CD4-positive, alpha-beta T cell treated with Interleukin-21 for 1 hour (primary cell): ENCODE measurements around the gene NFAT5.
A peak's percentile ranks its signal among the peaks of the same experiment; 100 is the strongest.
"Not testable (repeated sequence)": the region's sequence is repeated elsewhere in the genome, so short reads cannot be mapped to it uniquely, and the experiment has no call there.

Experiments
- DNase-seq: peaks from one replicate; pipeline ENCODE4 v3.0.0-alpha.2; 2020

Gene NFAT5

DNA sequence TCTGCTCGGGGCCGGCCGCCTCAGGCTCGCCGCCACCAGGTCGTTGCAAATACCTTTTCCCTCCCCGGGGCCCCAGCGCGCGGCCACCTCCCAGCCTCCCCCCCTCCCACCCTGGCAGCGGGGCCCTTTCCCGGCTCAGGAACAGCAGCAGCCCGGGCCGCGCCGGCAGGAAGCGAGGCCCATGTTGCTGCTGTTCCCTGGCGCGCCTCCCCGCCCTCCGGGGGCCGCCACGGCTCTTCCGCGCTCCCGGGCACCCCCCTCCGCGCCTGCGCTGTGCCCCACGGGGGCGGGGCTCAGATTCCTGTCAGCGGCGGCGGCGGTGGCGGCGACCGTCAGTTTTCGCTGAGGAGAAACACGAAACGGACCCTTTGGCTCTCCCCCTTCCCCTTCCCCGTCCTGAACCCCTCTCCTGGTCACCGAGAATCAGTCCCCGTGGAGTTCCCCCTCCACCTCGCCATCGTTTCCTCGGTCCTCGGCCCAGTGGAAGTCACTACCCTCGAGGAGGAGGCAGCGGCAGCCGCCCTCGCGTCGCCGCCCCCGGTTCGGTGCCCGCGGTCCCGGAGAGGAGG is at the start of gene NFAT5:
Gene NFAT5 (plus strand): TSS at position 296 of the 569 bp plus-strand sequence. CDS start 336 bp downstream, outside the sequence.
- peak; percentile 91 for DNase-seq

DNA sequence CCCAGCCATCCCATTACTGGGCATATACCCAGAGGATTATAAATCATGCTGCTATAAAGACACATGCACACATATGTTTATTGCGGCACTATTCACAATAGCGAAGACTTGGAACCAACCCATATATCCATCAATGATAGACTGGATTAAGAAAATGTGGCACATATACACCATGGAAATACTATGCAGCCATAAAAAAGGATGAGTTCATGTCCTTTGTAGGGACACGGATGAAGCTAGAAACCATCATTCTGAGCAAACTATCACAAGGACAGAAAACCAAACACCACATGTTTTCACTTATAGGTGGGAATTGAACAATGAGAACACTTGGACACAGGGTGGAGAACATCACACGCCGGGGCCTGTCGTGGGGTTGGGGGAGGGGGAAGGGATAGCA is 47.9 kb upstream of the NFAT5 start:
- not testable (repeated sequence) for DNase-seq

DNA sequence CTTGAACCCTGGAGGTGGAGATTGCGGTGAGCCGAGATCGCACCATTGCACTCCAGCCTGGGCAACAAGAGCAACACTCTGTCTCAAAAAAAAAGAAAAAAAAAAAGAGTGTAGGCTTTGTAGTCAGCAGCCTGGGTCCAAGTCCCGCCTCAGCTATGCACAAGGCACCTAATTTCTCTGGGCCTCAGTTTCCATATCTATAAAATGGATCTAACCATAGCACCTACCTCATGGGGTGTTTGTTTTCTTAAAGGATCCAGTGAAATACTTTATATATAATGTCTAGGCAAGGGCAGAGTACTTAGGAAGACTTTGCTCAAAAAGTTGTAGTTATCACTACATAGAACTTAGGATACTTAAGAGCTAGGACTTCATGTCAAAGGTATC is 45.4 kb upstream of the NFAT5 start:
- DNase-seq = no peak

GRCh38 chr16:69520800-69521602 is 44.8 kb upstream of the NFAT5 start:
- no peak for DNase-seq

GRCh38 chr16:69522041-69522578 is 43.7 kb upstream of the NFAT5 start:
- DNase-seq = no peak

DNA sequence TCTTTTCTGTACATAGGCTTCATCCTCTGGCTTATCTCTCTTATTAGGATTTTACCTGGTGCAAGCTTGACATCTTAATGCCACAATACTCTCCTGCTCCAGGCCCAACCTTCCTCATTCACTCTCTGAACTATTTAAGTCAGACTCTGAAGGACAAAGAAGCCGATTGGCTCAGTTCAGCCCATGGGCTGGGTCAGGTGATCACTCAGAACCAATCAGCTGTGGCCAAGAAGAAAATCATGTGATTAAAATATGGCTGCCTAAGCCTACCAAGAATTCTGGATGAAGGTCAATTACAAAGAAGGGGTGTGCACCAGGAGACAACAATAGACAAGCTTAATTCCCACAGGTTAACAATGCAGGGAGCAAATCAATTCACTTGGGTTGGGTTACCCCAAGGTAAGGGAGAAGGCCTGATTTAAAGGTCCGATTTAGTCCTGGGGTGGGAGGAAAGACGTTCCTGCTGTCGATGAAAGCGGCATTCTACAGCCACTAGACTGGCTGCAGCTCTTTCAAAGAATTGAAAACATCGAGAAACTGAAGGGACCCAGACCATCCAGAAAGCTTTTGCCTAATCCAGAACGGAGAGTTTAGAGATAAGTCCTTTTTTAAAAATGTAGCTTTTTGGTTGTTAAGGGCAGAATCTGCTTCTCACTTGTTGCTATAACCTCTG is 42.9 kb upstream of the NFAT5 start:
- no peak for DNase-seq

- DNase-seq = no peak
Observed at GRCh38 chr16:69523566-69524305, 42.0 kb upstream of the NFAT5 start.

DNA sequence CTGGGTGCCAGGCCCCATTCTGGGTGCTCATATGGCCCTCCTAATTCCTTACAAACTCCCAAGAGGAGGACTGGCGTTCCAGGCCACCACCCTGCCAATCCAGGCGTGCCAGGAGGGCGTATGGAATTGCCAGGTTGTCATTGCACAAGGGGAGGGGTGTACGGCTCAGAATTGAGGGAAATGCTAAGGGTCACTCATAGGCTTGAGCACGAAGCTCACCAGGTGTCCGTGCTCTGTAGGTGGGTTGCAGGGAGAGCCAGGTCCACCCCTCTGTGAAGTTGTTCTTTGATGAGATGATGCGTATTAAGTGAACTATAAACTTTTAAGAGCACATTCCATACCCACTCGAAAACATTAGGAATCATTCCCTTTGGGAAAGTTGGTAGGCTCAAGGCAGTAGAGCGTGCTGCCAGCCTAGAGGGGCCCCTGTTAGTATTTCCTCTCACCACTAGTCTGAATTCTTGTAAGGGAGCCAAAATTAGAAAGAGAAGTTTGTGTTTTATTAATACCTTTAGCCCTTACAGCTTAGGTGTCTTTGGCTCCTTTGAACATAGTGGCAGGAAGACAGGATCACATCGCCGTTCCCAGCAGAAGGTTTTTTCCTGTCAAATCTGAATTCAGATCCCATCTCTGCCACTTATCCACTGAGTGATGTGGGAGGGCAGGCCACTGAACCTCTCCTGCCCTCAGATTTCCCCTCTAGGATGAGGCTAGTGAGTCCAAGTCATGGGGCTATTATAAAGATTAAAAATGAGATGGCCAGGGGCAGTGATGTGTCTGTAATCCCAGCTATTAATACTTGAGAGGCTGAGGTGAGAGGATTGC is 38.7 kb upstream of the NFAT5 start:
- no peak for DNase-seq

- DNase-seq = no peak
Observed at GRCh38 chr16:69531988-69532387, 33.8 kb upstream of the NFAT5 start.

GRCh38 chr16:69532641-69533455 is 32.9 kb upstream of the NFAT5 start:
- DNase-seq = no peak

DNA sequence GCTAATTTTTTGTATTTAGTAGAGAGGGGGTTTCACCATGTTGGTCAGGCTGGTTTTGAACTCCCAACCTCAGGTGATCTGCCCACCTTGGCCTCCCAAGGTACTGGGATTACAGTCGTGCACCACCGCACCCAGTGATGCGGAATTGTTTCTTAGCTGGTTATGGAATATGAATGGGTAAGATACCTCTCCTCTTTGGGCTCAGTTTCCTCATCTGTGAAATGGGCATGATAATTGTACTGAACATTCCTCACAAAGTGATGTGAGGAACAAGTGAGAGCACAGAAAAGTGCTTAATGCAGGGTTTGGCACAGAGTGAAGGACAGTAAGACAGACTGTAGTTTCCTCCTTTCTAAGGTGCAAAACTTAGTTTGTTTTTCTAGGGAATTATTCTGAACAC is 31.0 kb upstream of the NFAT5 start:
- DNase-seq = no peak

GRCh38 chr16:69535123-69536050 is 30.4 kb upstream of the NFAT5 start:
- DNase-seq = no peak

GRCh38 chr16:69537706-69538080 is 28.1 kb upstream of the NFAT5 start:
- DNase-seq = no peak

DNA sequence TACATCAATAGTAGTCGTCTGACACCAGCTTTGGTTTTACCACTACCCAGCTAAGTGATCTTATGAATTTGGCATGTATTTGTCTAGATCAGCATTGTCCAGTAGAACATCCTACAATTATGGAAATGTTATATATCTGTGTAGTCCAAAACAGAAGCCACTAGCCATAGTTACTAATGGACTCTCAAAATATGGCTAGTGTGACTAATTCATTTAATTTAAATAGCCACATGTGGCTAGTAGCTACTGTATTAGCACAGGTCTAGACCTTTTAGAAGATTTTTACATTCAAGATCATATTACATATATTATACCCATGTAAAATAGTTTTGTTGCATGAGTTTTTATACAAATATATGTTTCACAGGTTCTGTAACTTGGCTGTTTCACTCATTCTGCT is 27.0 kb upstream of the NFAT5 start:
- DNase-seq = no peak

DNA sequence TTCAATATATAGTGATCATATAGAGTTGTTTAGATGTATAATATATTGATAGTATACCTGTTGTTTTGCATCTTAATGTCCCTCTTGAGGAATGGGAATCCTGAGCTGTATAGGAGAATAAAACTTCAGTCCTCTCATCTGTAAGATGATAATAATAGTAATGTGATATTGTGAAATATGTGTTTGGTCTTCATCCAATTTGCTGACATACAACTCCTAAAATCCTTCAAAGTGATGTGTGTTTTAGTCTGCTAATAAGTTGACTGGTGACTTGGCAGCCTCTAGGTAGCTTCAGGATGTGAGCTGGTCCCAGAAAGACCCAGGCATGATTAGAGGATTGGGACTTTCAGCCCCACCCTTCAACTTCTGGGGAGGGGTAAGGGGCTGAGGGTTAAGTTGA is 22.8 kb upstream of the NFAT5 start:
- DNase-seq = no peak

DNA sequence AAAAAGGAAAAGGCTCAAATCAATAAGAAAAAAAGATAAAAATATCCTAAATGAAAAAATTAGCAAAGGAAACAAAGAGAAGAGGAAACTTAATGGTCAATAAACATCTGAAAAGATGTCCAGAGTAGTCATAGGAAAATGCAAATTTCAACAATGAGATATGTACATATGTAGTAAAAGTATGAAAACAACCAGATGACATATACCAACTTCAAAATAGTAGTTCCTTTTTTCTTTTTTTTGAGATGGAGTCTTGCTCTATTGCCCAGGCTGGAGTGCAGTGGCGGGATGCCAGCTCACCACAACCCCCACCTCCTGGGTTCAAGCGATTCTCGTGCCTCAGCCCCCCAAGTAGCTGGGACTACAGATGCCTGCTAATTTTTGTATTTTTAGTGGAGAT is 21.7 kb upstream of the NFAT5 start:
- no peak for DNase-seq

DNA sequence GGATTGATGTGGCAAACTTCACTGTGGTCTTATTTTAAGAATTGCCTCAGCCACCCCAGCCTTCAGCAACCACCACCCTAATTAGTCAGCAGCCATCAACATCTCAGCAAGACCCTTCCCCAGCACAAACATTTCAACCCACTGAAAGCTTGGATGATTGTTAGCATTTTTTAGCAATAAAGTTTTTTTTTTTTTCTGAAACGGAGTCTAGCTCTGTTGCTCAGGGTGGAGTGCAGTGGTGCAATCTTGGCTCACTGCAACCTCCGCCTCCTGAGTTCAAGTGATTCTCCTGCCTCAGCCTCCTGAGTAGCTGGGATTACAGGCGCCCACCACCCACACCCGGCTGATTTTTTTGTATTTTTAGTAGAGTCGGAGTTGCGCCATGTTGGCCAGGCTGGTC is 19.1 kb upstream of the NFAT5 start:
- not testable (repeated sequence) for DNase-seq

DNA sequence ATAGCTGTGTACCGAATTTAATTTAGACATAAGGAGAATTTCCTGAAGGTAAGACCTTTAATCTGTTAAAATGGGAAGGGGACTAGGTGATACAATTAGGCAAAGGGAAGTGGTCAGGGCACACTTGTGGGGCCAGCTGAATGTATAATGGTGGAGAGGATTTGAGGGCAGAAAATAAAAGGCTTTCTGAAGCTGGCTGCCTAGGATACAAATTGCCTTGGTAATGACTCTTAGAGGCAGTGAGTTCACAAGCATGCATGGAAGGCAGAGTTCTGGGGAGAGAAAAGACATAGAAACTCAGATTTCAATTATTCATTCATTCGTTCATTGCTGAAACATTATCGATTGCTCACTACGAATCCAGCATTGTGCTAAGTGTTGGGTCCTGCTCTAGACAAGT is 12.4 kb upstream of the NFAT5 start:
- DNase-seq = no peak

GRCh38 chr16:69554495-69554894 is 11.3 kb upstream of the NFAT5 start:
- DNase-seq = no peak

- no peak for DNase-seq
Observed at GRCh38 chr16:69555437-69555836, 10.3 kb upstream of the NFAT5 start.
